Measurements from ENCODE around the gene THTPA.

THTPA gene

DNA sequence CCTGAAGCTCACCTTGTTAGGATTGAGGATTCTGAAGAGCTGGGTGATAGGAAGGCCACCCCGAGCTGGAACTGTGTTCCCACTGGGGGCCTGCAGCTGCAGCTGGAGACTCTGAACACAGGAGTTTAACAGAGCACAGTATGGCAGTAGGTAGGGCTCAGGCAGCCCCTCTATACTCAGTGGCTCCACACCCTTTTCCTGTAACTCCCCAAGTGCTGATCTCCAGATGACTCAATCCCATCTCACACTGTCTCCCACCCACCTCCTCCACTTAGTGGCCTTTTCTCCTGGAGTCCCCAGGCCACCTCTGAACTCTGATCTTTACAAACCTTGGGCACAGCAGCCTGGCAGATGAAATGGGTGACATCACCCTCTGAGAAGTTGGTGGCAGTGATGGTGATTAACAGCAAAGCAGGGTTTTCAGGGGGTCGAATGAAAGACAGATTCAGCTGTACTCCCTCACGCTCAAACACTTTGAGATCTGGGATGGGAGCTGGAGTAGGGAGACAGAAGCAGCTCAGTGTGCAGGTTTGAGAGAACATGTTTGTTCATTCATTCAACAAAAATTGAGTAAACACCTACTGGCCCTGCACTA is 4.0 kb downstream of the THTPA start:
- DNase-seq (ENCODE audit: low read depth): no peak
- TF ChIP-seq, protein P1, sequence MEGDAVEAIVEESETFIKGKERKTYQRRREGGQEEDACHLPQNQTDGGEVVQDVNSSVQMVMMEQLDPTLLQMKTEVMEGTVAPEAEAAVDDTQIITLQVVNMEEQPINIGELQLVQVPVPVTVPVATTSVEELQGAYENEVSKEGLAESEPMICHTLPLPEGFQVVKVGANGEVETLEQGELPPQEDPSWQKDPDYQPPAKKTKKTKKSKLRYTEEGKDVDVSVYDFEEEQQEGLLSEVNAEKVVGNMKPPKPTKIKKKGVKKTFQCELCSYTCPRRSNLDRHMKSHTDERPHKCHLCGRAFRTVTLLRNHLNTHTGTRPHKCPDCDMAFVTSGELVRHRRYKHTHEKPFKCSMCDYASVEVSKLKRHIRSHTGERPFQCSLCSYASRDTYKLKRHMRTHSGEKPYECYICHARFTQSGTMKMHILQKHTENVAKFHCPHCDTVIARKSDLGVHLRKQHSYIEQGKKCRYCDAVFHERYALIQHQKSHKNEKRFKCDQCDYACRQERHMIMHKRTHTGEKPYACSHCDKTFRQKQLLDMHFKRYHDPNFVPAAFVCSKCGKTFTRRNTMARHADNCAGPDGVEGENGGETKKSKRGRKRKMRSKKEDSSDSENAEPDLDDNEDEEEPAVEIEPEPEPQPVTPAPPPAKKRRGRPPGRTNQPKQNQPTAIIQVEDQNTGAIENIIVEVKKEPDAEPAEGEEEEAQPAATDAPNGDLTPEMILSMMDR (IDR thresholded peaks at IDR 0.05; ENCODE audit: low read depth, low read length): no peak
- TF ChIP-seq MYC (IDR thresholded peaks at IDR 0.05; ENCODE audit: low read depth, low read length) (no peak), POLR2A (IDR thresholded peaks at IDR 0.05; ENCODE audit: extremely low read depth, insufficient read length) (no peak)
- TF ChIP-seq, protein P2, sequence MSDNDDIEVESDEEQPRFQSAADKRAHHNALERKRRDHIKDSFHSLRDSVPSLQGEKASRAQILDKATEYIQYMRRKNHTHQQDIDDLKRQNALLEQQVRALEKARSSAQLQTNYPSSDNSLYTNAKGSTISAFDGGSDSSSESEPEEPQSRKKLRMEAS (IDR thresholded peaks at IDR 0.05; ENCODE audit: low read depth, low read length): no peak
- H3K4me3 ChIP-seq (ENCODE audit: low read depth, low read length): no peak overlapping the region

DNA sequence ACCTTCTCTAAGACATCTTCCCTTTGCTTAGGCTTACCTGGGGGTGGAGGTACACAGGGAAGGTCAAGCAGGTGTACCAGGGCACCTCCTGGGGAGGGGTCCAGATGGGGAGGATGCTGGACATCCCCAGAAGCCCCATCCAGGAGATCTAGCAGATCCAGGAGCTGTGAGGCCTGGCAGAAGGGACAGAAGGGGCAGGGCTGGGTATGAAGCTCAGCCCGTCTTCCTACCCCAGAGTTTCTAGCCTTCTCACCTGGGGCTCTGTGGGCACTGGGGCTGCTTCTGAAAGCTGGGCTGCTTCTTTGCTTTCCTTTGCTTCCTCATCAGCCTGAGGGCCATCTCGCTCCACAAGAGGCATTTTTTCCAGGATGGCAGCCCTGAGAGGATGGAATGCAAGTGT is 5.2 kb downstream of the THTPA start:
- no peak for DNase-seq (ENCODE audit: low read depth)
- TF ChIP-seq, protein P2 (IDR thresholded peaks at IDR 0.05; ENCODE audit: low read depth, low read length): no peak
- TF ChIP-seq, protein P1 (IDR thresholded peaks at IDR 0.05; ENCODE audit: low read depth, low read length): no peak
- TF ChIP-seq MYC (IDR thresholded peaks at IDR 0.05; ENCODE audit: low read depth, low read length) (no peak), POLR2A (IDR thresholded peaks at IDR 0.05; ENCODE audit: extremely low read depth, insufficient read length) (no peak)
- no peak overlapping the region for H3K4me3 ChIP-seq (ENCODE audit: low read depth, low read length)

DNA sequence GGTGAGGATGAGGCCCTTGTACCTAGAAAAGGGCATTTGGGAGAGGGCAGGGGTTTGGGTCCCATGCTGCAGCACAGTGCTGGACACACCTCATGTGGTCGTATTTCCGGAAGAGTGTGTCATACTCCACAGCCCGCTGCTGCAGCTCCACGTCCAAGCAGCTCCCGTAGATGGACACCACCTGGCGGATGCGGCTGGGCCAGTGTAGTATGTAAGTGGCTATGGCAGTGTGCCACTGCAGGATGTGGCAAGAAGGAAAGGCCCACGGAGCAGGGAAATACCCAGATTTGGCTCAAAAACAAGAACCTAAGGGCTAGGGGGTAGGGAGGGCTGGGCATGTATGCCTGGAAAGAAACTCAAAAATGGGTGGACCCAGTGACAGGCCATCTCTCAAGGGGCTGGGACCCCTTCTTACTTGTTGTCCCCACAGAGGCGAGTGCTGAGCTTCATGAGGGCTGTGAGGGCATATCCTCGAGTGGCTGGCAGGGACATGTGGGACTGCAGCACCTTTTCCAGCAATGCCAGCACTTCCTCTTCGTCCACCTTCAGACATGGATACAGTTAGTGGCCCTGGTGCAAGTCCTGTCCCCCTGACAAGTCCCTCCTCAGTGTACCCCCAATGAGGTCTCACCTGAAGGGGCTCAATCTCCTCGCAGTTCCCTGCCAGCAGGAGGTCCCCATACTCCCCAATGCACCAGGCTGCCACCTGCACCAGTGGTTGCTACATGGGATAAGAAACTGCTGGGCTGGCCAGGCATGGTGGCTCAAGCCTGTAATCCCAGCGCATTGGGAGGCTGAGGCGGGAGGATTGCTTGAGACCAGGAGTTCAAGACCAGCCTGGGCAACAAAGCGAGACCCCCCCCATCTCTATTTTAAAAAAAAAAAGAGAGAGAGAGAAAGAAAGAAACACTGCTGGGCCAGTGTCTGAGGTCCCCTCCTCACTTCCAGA is 6.1 kb downstream of the THTPA start:
- no peak overlapping the region for H3K4me3 ChIP-seq (ENCODE audit: low read depth, low read length)
- no peak for DNase-seq (ENCODE audit: low read depth)
- no peak for TF ChIP-seq MYC (IDR thresholded peaks at IDR 0.05; ENCODE audit: low read depth, low read length)

DNA sequence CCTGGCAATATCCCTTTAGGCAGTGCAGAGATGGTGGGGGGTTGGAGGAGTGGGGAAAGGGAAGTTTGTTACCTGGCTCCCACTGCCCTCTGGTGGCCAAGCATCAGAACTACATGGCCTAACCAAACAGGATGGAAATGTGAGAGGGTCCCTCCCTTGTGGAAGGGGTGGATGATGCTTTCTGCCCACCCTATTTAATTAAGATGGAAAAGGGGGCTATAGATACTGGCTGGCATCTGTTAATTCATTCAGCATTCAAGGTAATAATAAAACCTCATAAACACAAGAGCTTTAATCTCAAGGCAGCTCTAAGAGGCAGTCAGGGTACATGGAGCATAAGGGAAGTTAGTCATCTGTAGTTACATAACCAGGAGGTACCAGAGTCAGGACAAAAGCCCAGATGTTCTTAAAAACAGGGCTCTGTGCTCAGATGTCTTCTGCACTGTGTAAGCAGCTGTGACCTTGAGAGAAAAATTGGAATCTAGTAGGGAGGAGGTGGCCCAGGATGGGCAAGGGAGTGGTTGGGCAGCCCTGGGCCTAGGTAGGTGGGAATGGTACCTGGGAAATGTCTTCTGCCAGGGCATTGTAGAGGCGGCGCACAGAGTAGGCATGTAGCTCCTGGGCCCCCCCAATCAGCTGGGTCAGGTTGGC is 6.9 kb downstream of the THTPA start:
- peak; percentile 68 for DNase-seq (ENCODE audit: low read depth)
- TF ChIP-seq, protein P1 (IDR thresholded peaks at IDR 0.05; ENCODE audit: low read depth, low read length): peak; percentile 89
- TF ChIP-seq POLR2A (IDR thresholded peaks at IDR 0.05; ENCODE audit: extremely low read depth, insufficient read length): no peak
- H3K4me3 ChIP-seq (ENCODE audit: low read depth, low read length): no peak overlapping the region

DNA sequence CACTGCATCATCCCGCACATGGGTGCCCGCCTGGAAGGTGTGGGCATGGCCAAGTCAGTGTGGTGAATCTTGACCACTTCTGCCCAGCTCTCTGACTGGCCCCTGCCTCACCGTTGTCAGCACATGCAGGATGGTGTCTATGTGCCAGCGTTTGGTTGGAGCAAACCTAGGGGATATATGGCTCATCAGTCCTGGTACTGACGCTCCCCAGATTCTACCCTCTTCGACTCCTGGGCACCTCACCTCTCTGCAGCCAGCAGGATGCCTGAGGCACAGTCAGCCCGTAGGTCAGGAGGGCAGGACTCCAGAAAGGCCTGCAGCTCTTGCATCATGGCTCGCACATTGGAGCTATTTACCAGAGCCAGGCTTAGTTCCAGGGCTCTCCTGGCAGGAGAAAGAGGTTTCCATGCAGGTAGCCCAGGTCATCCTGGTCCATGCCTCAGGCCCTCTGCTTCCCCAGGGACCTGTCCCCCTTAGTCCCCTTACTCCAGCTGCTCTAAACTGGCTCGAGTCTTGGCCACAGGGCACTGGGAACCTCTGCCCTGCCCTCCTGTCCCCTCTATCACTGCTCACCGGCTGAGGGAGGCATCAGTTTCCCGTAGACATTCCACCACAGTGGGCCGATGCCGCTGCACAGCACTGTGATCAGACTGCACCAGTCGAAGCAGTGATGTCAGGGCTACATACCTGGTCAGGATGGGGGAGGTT is 7.6 kb downstream of the THTPA start:
- no peak for TF ChIP-seq POLR2A (IDR thresholded peaks at IDR 0.05; ENCODE audit: extremely low read depth, insufficient read length)
- TF ChIP-seq, protein P2 (IDR thresholded peaks at IDR 0.05; ENCODE audit: low read depth, low read length): no peak
- TF ChIP-seq MYC (IDR thresholded peaks at IDR 0.05; ENCODE audit: low read depth, low read length): no peak
- TF ChIP-seq, protein P1 (IDR thresholded peaks at IDR 0.05; ENCODE audit: low read depth, low read length): no peak
- DNase-seq (ENCODE audit: low read depth): no peak

More for the DNA sequence above, 7.6 kb downstream of the THTPA start:
- H3K4me3 ChIP-seq (ENCODE audit: low read depth, low read length): no peak overlapping the region

All from NB4 (cell line).